Stimulated activated CD8-positive, alpha-beta memory T cell treated with anti-CD3 and anti-CD28 coated beads, Interleukin-12 subunit alpha, Interleukin-12 subunit beta, amount 100 ng/mL, for 4 hours (primary cell): Measurements from ENCODE around the gene ATP6V0C.
"Not testable (repeated sequence)": the region's sequence is repeated elsewhere in the genome, so short reads cannot be mapped to it uniquely, and the experiment has no call there.

Source experiments
- DNase-seq: peaks from one replicate; pipeline ENCODE4 v3.0.0-alpha.2; 2020; ENCODE audit warnings: low read depth

The ATP6V0C gene

GRCh38 chr16:2475413-2476344, 38.1 kb upstream of the ATP6V0C start:
- peak; percentile 37 for DNase-seq

GRCh38 chr16:2476345-2476720, 37.4 kb upstream of the ATP6V0C start:
- no peak for DNase-seq

- no peak for DNase-seq
These were observed 37.0 kb upstream of the ATP6V0C start for GRCh38 chr16:2476741-2477140.

- DNase-seq = no peak
These were observed 36.4 kb upstream of the ATP6V0C start for GRCh38 chr16:2477327-2477726.

GRCh38 chr16:2478279-2478678, 35.5 kb upstream of the ATP6V0C start:
- DNase-seq = no peak

GRCh38 chr16:2479996-2480395, 33.8 kb upstream of the ATP6V0C start:
- not testable (repeated sequence) for DNase-seq

GRCh38 chr16:2480948-2481347, 32.8 kb upstream of the ATP6V0C start:
- no peak for DNase-seq

- DNase-seq = no peak
These were observed 32.1 kb upstream of the ATP6V0C start for GRCh38 chr16:2481676-2482075.

- no peak for DNase-seq
These were observed 31.5 kb upstream of the ATP6V0C start for GRCh38 chr16:2482249-2482648.

GRCh38 chr16:2482708-2483534, 30.8 kb upstream of the ATP6V0C start:
- no peak for DNase-seq

GRCh38 chr16:2483939-2484897, 29.5 kb upstream of the ATP6V0C start:
- DNase-seq = no peak

- no peak for DNase-seq
These were observed 28.7 kb upstream of the ATP6V0C start for GRCh38 chr16:2484898-2485508.

GRCh38 chr16:2485811-2486507, 27.8 kb upstream of the ATP6V0C start:
- DNase-seq = no peak

GRCh38 chr16:2486645-2487516, 26.9 kb upstream of the ATP6V0C start:
- DNase-seq = peak; percentile 70

- DNase-seq = no peak
These were observed 26.3 kb upstream of the ATP6V0C start for GRCh38 chr16:2487517-2487842.

GRCh38 chr16:2487903-2488531, 25.7 kb upstream of the ATP6V0C start:
- no peak for DNase-seq

GRCh38 chr16:2489581-2489980, 24.2 kb upstream of the ATP6V0C start:
- DNase-seq = no peak

- DNase-seq = no peak
These were observed 23.3 kb upstream of the ATP6V0C start for GRCh38 chr16:2490190-2491105.
